ENCODE results near the gene ABCC4. TPM values are rescaled to one million over a fixed set of nuclear protein-coding genes. Genes with fewer than 3 reads are reported as not detected.

ABCC4 gene
- total and polyA plus RNA-seq, 9 of the 15 experiments (the other 6 are each of a cell fraction or from before 2014, with no cell fraction given): 9.4 to 46.1 (median 25.4) TPM

- no peaks in the 10 kb centered on the region for H3K27me3 ChIP-seq (ENCODE audit: control insufficient read depth in 2 of 2, insufficient read depth in 2 of 2, low read length in 2 of 2)
- ATAC-seq (no peak), DNase-seq (ENCODE audit: extremely low read depth in 1 of 4, low spot score in 3 of 4) (no peak), FAIRE-seq (no peak)
- H3K9me1 ChIP-seq (ENCODE audit: control insufficient read depth, insufficient read depth, low read length): no peaks in the 10 kb centered on the region
- H3K4me1 ChIP-seq (replicated peaks in 1 of 2; ENCODE audit: control insufficient read depth in 2 of 2, insufficient read depth in 2 of 2, low read length in 2 of 2): no peaks in the 10 kb centered on the region
- no peak overlapping the region for H3K4me2 ChIP-seq (ENCODE audit: insufficient read depth, low read length)
- H3K36me3 ChIP-seq (ENCODE audit: control insufficient read depth, insufficient read depth, low read length): peaks cover 14% of the 10 kb centered on the region; the same call in 2 of the 3 replicates
- no peaks in the 10 kb centered on the region for H3K9me3 ChIP-seq (replicated peaks; ENCODE audit: control insufficient read depth, insufficient read depth, low read depth, low read length)
- intact Hi-C loops (cut with micrococcal nuclease): no loop called here
- no peak overlapping the region for H3K27ac ChIP-seq (ENCODE audit: extremely low read depth, low read depth, low read length)
- POLR2A ChIA-PET: interaction anchor here (1.3 kb wide), 1 partner anchor 13 kb away, joined by 3 read pairs; no protein-coding TSS in a partner anchor
- no peak overlapping the region for H3K4me3 ChIP-seq
- in situ Hi-C loops (cut with MboI): no loop called here
- 89% methylated on average over 3 of the region's 3 CpGs for WGBS (ENCODE audit: insufficient coverage, low coverage, missing lambda C conversion rate)
- H3K79me2 ChIP-seq (ENCODE audit: control insufficient read depth, insufficient read depth, low read length): no peaks in the 10 kb centered on the region
- BruUV-seq (replicated peaks): no TSS peak
- H2AFZ ChIP-seq (ENCODE audit: low read depth, low read length): no peak overlapping the region
- CTCF ChIA-PET (ENCODE audit: low intra/inter-chr PET ratio): no interaction called here
- no peak overlapping the region for H3K9ac ChIP-seq (ENCODE audit: insufficient read depth in 1 of 2, low read depth in 2 of 2, low read length in 2 of 2)
- no peaks in the 10 kb centered on the region for H4K20me1 ChIP-seq (replicated peaks; ENCODE audit: control insufficient read depth, insufficient read depth, low read length)
- TF ChIP-seq ZBTB8A (IDR thresholded peaks at IDR 0.05; ENCODE audit: partially characterized antibody) (no peak), ZNF695 (CRISPR knock-in tag; IDR thresholded peaks at IDR 0.05) (no peak), E2F1 (CRISPR knock-in tag; IDR thresholded peaks at IDR 0.05) (no peak), ZNF212 (CRISPR knock-in tag; IDR thresholded peaks at IDR 0.05) (no peak), ZNF354B (CRISPR knock-in tag; IDR thresholded peaks at IDR 0.05) (no peak), CTCFL (IDR thresholded peaks at IDR 0.05; ENCODE audit: borderline replicate concordance, insufficient read depth, low read depth, low read length, poor library complexity, severe bottlenecking) (no peak), THAP7 (CRISPR knock-in tag; IDR thresholded peaks at IDR 0.05) (no peak), CC2D1A (IDR thresholded peaks at IDR 0.05) (no peak), ZNF79 (CRISPR knock-in tag; IDR thresholded peaks at IDR 0.05; ENCODE audit: low read depth) (no peak), SIX5 (IDR thresholded peaks at IDR 0.05; ENCODE audit: borderline replicate concordance in 1 of 2, insufficient read depth in 1 of 2, low read depth in 1 of 2, low read length in 2 of 2) (no peak), GTF2F1 (IDR thresholded peaks at IDR 0.05; ENCODE audit: low read depth, low read length) (no peak), ZC3H8 (IDR thresholded peaks at IDR 0.05) (no peak), NCOA6 (IDR thresholded peaks at IDR 0.05) (no peak), GMEB1 (CRISPR knock-in tag; IDR thresholded peaks at IDR 0.05) (no peak), SREBF1 (IDR thresholded peaks at IDR 0.05; ENCODE audit: borderline replicate concordance, low read depth, low read length) (no peak)
These were observed 160.7 kb downstream of the ABCC4 start for GRCh38 chr13:95140502-95140901.

All from K562 (cell line).